H1 (cell line): ENCODE data around the gene OLFML2A. TPM values are rescaled to one million over a fixed set of nuclear protein-coding genes. Genes with fewer than 3 reads are reported as not detected.

Experiments
- ATF2 ChIP-seq: IDR thresholded peaks from 2 replicates; pipeline ENCODE4 v1.6.1; 2012; ENCODE audit warnings: low read length, inconsistent platforms
- CHD1 ChIP-seq: IDR thresholded peaks from 2 replicates; pipeline ENCODE4 v1.6.1; 2012; ENCODE audit warnings: low read depth, low read length, improper control_type of control experiment
- CHD7 ChIP-seq: fragments of 300-600 bp; sonication (generic); IDR thresholded peaks from 2 replicates; pipeline ENCODE4 v1.7.1; 2012; ENCODE audit warnings: low read length, moderate library complexity, mild to moderate bottlenecking, inconsistent platforms; ENCODE audit not compliant: insufficient replicate concordance
- CREB1 ChIP-seq: IDR thresholded peaks from 2 replicates; pipeline ENCODE4 v1.6.1; 2012; ENCODE audit warnings: inconsistent platforms
- KDM5A ChIP-seq: fragments of 200-600 bp; IDR thresholded peaks from 2 replicates; pipeline ENCODE4 v1.7.1; 2012; ENCODE audit warnings: mild to moderate bottlenecking, low read length, inconsistent platforms, mixed read lengths
- NRF1 ChIP-seq: IDR thresholded peaks from 2 replicates; pipeline ENCODE4 v1.6.1; 2011; ENCODE audit warnings: mild to moderate bottlenecking, low read depth, low read length, improper control_type of control experiment
- SIN3A ChIP-seq, 2 experiments: IDR thresholded peaks in 1 of 2; conservative IDR thresholded peaks in 1 of 2; 2 replicates each; pipeline ENCODE4 v1.6.1; 2011 to 2012; ENCODE audit warnings: low read length in 2 of 2, improper control_type of control experiment in 1 of 2, low read depth in 1 of 2, mild to moderate bottlenecking in 1 of 2
- SIRT6 ChIP-seq: IDR thresholded peaks from one replicate; pipeline ENCODE4 v1.7.1; 2012; ENCODE audit warnings: low read length, inconsistent platforms
- polyA plus RNA-seq, 7 experiments: library from polyadenylated mRNA; depleted of rRNA in 3 of 7; stranded (reverse) in 5 of 7; unstranded in 2 of 7; fragments of >200 nt in 5 of 7; fragments of 200-250 nt in 2 of 7; gene quantifications; 1 replicate in 5 of 7; 2 replicates in 1 of 7; 4 replicates in 1 of 7; pipeline versions ENCODE4 v1.2.1 to v1.2.3, GENCODE V29; 2011 to 2013; ENCODE audit warnings: missing spikeins in 2 of 7, mixed read lengths in 2 of 7
- total RNA-seq: library from RNA; stranded (reverse); fragmentation: NEBNext Ultra II Directional; extraction: Animal tissue kit (Norgen Biotek cat#: 25700); gene quantifications from 2 replicates; pipeline ENCODE4 v1.2.1, GENCODE V29; 2021

OLFML2A gene
- total and polyA plus RNA-seq, 2 of the 8 experiments (the other 6 are each of a cell fraction or from before 2014, with no cell fraction given) = 7.8 to 11.5 TPM

GRCh38 chr9:124771021-124771866 lies 5.7 kb upstream of the OLFML2A start, which contains the start of gene NR6A1 (continued):
- TF ChIP-seq CHD7 = no peak
- peak; percentile 95 for TF ChIP-seq CREB1
- TF ChIP-seq CHD1 = peak; percentile 97
- no peak for TF ChIP-seq NRF1
- TF ChIP-seq KDM5A = no peak
- TF ChIP-seq SIRT6 = no peak
- TF ChIP-seq SIN3A (conservative IDR thresholded peaks at IDR 0.05 in 1 of 2, IDR thresholded peaks at IDR 0.05 in 1 of 2; ENCODE audit: low read depth in 1 of 2, low read length in 2 of 2) = peak; percentile 33 to 89; a peak in 3 of 4 replicates
- TF ChIP-seq ATF2 = peak; percentile 69; the same call in 1 of the 2 replicates
